Natural killer cell (primary cell): ENCODE data around the gene UNCX. TPM values are rescaled to one million over a fixed set of nuclear protein-coding genes. Genes with fewer than 3 reads are reported as not detected.

Source experiments
- ATAC-seq, 3 donors: fragments of 150-1000 bp in 2 of 3; fragments of 200-7000 bp in 1 of 3; cut with Tn5 transposase; 1 replicate in 1 of 3; 2 replicates in 2 of 3; pipeline ENCODE4 v1.10.0; 2021; ENCODE audit warnings: mild to moderate bottlenecking in 2 of 3, moderate library complexity in 2 of 3
- DNase-seq, 2 donors: peaks; one replicate each; pipeline versions ENCODE4 v3.0.0 to v3.0.0-alpha.2; 2013 to 2021; ENCODE audit warnings: mixed read lengths in 1 of 2
- H3K27ac ChIP-seq: one replicate; pipeline ENCODE4 v1.5.1; 2013; ENCODE audit warnings: mild to moderate bottlenecking, low read length
- H3K27me3 ChIP-seq: one replicate; pipeline ENCODE4 v1.6.1; 2013; ENCODE audit warnings: low read length; ENCODE audit not compliant: control insufficient read depth, insufficient read depth
- H3K36me3 ChIP-seq: one replicate; pipeline ENCODE4 v1.6.1; 2013; ENCODE audit warnings: low read length; ENCODE audit not compliant: control insufficient read depth, insufficient read depth
- H3K4me1 ChIP-seq: one replicate; pipeline ENCODE4 v1.6.1; 2013; ENCODE audit warnings: low read length; ENCODE audit not compliant: control insufficient read depth, insufficient read depth
- H3K4me3 ChIP-seq: one replicate; pipeline ENCODE4 v1.5.1; 2013; ENCODE audit warnings: low read length
- H3K9me3 ChIP-seq: one replicate; pipeline ENCODE4 v1.6.1; 2013; ENCODE audit warnings: low read length; ENCODE audit not compliant: control insufficient read depth, insufficient read depth
- H3K27ac Mint-ChIP-seq, 2 donors: one replicate each; pipeline ENCODE4 v1.8.0; 2022; ENCODE audit warnings: mild to moderate bottlenecking in 2 of 2, mixed read lengths in 2 of 2, moderate library complexity in 1 of 2
- H3K27me3 Mint-ChIP-seq, 2 donors: one replicate each; pipeline ENCODE4 v1.8.0; 2022; ENCODE audit warnings: low read depth in 2 of 2, mixed read lengths in 2 of 2
- H3K36me3 Mint-ChIP-seq: one replicate; pipeline ENCODE4 v1.8.0; 2022; ENCODE audit warnings: mixed read lengths
- H3K4me1 Mint-ChIP-seq, 2 donors: one replicate each; pipeline ENCODE4 v1.8.0; 2022; ENCODE audit warnings: mixed read lengths in 2 of 2
- H3K4me3 Mint-ChIP-seq: one replicate; pipeline ENCODE4 v1.8.0; 2022; ENCODE audit warnings: mild to moderate bottlenecking, moderate library complexity, mixed read lengths
- H3K9me3 Mint-ChIP-seq, 2 donors: one replicate each; pipeline ENCODE4 v1.8.0; 2022; ENCODE audit warnings: mixed read lengths in 2 of 2
- CTCF ChIP-seq: fragments of 200-600 bp; IDR thresholded peaks from one replicate; pipeline ENCODE4 v1.8.0; 2022; ENCODE audit warnings: antibody characterized with exemption
- WGBS: methylation state at CpG from one replicate; pipeline ENCODE4 v1.1.7; 2013; ENCODE audit warnings: missing lambda C conversion rate; ENCODE audit not compliant: insufficient coverage; 5-methylcytosine and 5-hydroxymethylcytosine counted together
- intact Hi-C: fragments of 100-400 bp; cut with micrococcal nuclease; formaldehyde crosslinking; loops from one replicate; pipeline ENCODE4 v1.14.2; 2022
- total RNA-seq, 4 donors: library from RNA; stranded (reverse); fragments of 120-200 nt in 1 of 4; gene quantifications; one replicate each; pipeline versions ENCODE4 v1.2.3 to v1.2.4, GENCODE V29; 2013 to 2022

Gene UNCX
- total RNA-seq, 3 donors from 2014 or later (not counting 1 experiment from before 2014, with no cell fraction given): not detected

GRCh38 chr7:1209097-1209496 is 23.6 kb upstream of the UNCX start:
- TF ChIP-seq CTCF: no peak
- ATAC-seq (no peak), DNase-seq (no peak)
- peaks cover 22 to 33% of the 10 kb centered on the region in 2 donors for H3K27me3 Mint-ChIP-seq
- no peaks in the 10 kb centered on the region for H3K36me3 ChIP-seq
- no peaks in the 10 kb centered on the region for H3K9me3 Mint-ChIP-seq
- H3K27ac Mint-ChIP-seq: no peak overlapping the region
- no peaks in the 10 kb centered on the region for H3K9me3 ChIP-seq
- no peak overlapping the region for H3K4me3 ChIP-seq
- no peak overlapping the region for H3K27ac ChIP-seq
- intact Hi-C loops: no loop called here
- WGBS: 82% methylated on average over 14 of the region's 14 CpGs
- H3K4me1 Mint-ChIP-seq: no peaks in the 10 kb centered on the region
- no peaks in the 10 kb centered on the region for H3K36me3 Mint-ChIP-seq
- H3K4me3 Mint-ChIP-seq: no peak overlapping the region
- no peaks in the 10 kb centered on the region for H3K4me1 ChIP-seq
- peaks cover 8% of the 10 kb centered on the region for H3K27me3 ChIP-seq

- Mint-ChIP-seq H3K27ac (no peak overlapping the region), H3K27me3 (peaks cover 27 to 33% of the 10 kb centered on the region in 2 donors), H3K4me1 (no peaks in the 10 kb centered on the region), H3K9me3 (no peaks in the 10 kb centered on the region), H3K36me3 (no peaks in the 10 kb centered on the region), H3K4me3 (no peak overlapping the region)
- intact Hi-C loops: no loop called here
- Histone ChIP-seq H3K4me1 (no peaks in the 10 kb centered on the region), H3K9me3 (no peaks in the 10 kb centered on the region), H3K4me3 (no peak overlapping the region), H3K27ac (no peak overlapping the region), H3K27me3 (peaks cover 8% of the 10 kb centered on the region), H3K36me3 (no peaks in the 10 kb centered on the region)
- TF ChIP-seq CTCF: no peak
- ATAC-seq (no peak), DNase-seq (peak in 1 of 2 donors; percentile 1)
- 36% methylated on average over 18 of the region's 18 CpGs for WGBS
Observed at GRCh38 chr7:1210321-1210978, 22.2 kb upstream of the UNCX start.

GRCh38 chr7:1210979-1211608 is 21.6 kb upstream of the UNCX start:
- Mint-ChIP-seq H3K9me3 (no peaks in the 10 kb centered on the region), H3K36me3 (no peaks in the 10 kb centered on the region), H3K4me1 (no peaks in the 10 kb centered on the region), H3K27ac (no peak overlapping the region), H3K4me3 (no peak overlapping the region), H3K27me3 (peaks cover 27 to 33% of the 10 kb centered on the region in 2 donors)
- no peaks in the 10 kb centered on the region for H3K9me3 ChIP-seq
- ATAC-seq: no peak
- no peaks in the 10 kb centered on the region for H3K4me1 ChIP-seq
- no peak for DNase-seq
- TF ChIP-seq CTCF: no peak
- H3K27me3 ChIP-seq: peaks cover 8% of the 10 kb centered on the region
- no peaks in the 10 kb centered on the region for H3K36me3 ChIP-seq
- no peak overlapping the region for H3K4me3 ChIP-seq
- 47% methylated on average over 35 of the region's 35 CpGs for WGBS
- intact Hi-C loops: no loop called here
- no peak overlapping the region for H3K27ac ChIP-seq
